Upper lobe of right lung (tissue), 1 donor: ENCODE measurements around the gene NRP1. TPM values are rescaled to one million over a fixed set of nuclear protein-coding genes. Genes with fewer than 3 reads are reported as not detected.

Source experiments
- ATAC-seq: fragments of 200-7000 bp; cut with Tn5 transposase; one replicate; pipeline ENCODE4 v1.9.1; 2020; ENCODE audit warnings: mild to moderate bottlenecking, moderate library complexity
- DNase-seq: peaks from one replicate; pipeline ENCODE4 v3.0.0-alpha.2; 2020
- H3K27ac ChIP-seq: fragments of 200-600 bp; one replicate; pipeline ENCODE4 v1.8.0; 2022
- H3K27me3 ChIP-seq: fragments of 200-600 bp; one replicate; pipeline ENCODE4 v1.8.0; 2022; ENCODE audit warnings: mild to moderate bottlenecking
- H3K36me3 ChIP-seq: fragments of 200-600 bp; one replicate; pipeline ENCODE4 v1.8.0; 2022
- H3K4me1 ChIP-seq: fragments of 200-600 bp; one replicate; pipeline ENCODE4 v1.8.0; 2022
- H3K4me3 ChIP-seq: fragments of 200-600 bp; one replicate; pipeline ENCODE4 v1.8.0; 2022; ENCODE audit warnings: mild to moderate bottlenecking
- H3K9me3 ChIP-seq: fragments of 200-600 bp; one replicate; pipeline ENCODE4 v1.8.0; 2022
- intact Hi-C: fragments of 100-400 bp; cut with DNase I; formaldehyde crosslinking; loops from one replicate; pipeline ENCODE4 v1.11.0; 2022
- total RNA-seq: library from RNA; stranded (reverse); fragmentation: NEBNext Ultra II Directional; extraction: Animal tissue kit (Norgen Biotek cat#: 25700); gene quantifications from one replicate; pipeline ENCODE4 v1.2.1, GENCODE V29; 2021
- TF ChIP-seq, protein P1 (sequence below): fragments of 200-600 bp; IDR thresholded peaks from one replicate; pipeline ENCODE4 v1.8.0; 2022; ENCODE audit warnings: antibody characterized with exemption
- donor health status: DM: no; HTN: yes; CAD: no; lungs with severe emphysema.

The NRP1 gene
- total RNA-seq, 1 donor from 2014 or later: 139 TPM

DNA sequence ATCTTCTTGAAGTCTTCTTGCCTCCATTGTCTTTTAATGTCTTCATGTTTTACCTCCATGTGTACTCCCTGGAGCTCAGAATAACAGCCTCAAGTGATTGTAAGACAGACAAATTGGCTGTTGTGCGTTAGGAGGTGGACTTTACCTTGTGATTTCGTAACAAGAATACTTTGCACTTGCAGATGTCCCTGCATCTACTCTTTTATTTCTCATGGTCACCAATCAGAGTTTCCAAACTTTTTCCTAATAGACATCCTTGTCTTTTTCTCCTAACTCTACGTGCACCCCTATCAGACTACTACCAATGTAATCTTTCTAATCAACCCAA lies 172.3 kb downstream of the NRP1 start:
- intact Hi-C loops: no loop called here
- Histone ChIP-seq H3K27me3 (no peaks in the 10 kb centered on the region), H3K9me3 (no peaks in the 10 kb centered on the region), H3K36me3 (no peaks in the 10 kb centered on the region), H3K4me3 (no peak overlapping the region), H3K4me1 (no peaks in the 10 kb centered on the region), H3K27ac (no peak overlapping the region)
- no peak for DNase-seq
- no peak for ATAC-seq
- TF ChIP-seq, protein P1, sequence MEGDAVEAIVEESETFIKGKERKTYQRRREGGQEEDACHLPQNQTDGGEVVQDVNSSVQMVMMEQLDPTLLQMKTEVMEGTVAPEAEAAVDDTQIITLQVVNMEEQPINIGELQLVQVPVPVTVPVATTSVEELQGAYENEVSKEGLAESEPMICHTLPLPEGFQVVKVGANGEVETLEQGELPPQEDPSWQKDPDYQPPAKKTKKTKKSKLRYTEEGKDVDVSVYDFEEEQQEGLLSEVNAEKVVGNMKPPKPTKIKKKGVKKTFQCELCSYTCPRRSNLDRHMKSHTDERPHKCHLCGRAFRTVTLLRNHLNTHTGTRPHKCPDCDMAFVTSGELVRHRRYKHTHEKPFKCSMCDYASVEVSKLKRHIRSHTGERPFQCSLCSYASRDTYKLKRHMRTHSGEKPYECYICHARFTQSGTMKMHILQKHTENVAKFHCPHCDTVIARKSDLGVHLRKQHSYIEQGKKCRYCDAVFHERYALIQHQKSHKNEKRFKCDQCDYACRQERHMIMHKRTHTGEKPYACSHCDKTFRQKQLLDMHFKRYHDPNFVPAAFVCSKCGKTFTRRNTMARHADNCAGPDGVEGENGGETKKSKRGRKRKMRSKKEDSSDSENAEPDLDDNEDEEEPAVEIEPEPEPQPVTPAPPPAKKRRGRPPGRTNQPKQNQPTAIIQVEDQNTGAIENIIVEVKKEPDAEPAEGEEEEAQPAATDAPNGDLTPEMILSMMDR: no peak

DNA sequence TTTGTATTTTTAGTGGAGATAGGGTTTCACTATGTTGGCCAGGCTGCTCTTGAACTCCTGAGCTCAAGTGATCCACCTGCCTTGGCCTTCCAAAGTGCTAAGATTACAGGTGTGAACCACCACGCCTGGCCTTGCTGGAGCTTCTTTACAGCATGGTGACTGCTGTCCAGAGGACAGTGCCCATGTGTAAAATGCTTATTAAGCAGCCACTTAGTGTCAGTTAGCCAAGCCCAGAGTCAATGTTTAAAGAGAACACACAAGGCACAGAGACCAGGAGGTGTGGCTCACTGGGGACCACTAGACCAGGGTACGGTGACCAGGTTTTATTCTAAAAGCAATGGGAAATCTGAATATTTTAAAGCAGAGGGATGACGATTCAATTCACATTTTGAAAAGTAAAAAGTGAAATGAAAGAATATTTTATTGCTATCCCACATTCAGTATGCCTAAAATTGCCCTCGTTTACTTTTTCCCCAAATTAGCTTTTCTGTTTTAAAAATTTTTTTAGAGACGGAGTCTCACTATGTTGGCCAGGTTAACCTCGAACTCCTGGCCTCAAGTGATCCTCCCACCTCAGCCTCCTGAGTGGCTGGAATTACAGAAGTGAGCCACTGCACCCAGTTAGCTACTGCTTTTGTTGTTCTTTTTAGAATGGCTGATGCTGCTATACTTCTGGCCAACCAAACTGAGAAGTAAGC lies 172.8 kb downstream of the NRP1 start:
- TF ChIP-seq, protein P1: no peak
- Histone ChIP-seq H3K27me3 (no peaks in the 10 kb centered on the region), H3K27ac (no peak overlapping the region), H3K4me3 (no peak overlapping the region), H3K4me1 (no peaks in the 10 kb centered on the region), H3K9me3 (no peaks in the 10 kb centered on the region), H3K36me3 (no peaks in the 10 kb centered on the region)
- DNase-seq: no peak
- no peak for ATAC-seq
- intact Hi-C loops: no loop called here

- H3K36me3 ChIP-seq: no peaks in the 10 kb centered on the region
- no peak for ATAC-seq
Measured at GRCh38 chr10:33160151-33160550, 174.3 kb downstream of the NRP1 start.

GRCh38 chr10:33157103-33157502 lies 177.4 kb downstream of the NRP1 start:
- H3K4me3 ChIP-seq: no peak overlapping the region
- intact Hi-C loops: no loop called here
- H3K27ac ChIP-seq: no peak overlapping the region
- TF ChIP-seq, protein P1: no peak
- DNase-seq: no peak
- no peaks in the 10 kb centered on the region for H3K9me3 ChIP-seq
- no peaks in the 10 kb centered on the region for H3K36me3 ChIP-seq
- ATAC-seq: no peak
- H3K4me1 ChIP-seq: peaks cover 17% of the 10 kb centered on the region
- H3K27me3 ChIP-seq: no peaks in the 10 kb centered on the region

More at GRCh38 chr10:33160151-33160550, 174.3 kb downstream of the NRP1 start:
- Histone ChIP-seq H3K27ac (no peak overlapping the region), H3K4me1 (peaks cover 8% of the 10 kb centered on the region), H3K4me3 (no peak overlapping the region), H3K9me3 (no peaks in the 10 kb centered on the region), H3K27me3 (no peaks in the 10 kb centered on the region)
- DNase-seq: no peak
- TF ChIP-seq, protein P1: no peak
- intact Hi-C loops: no loop called here

GRCh38 chr10:33155720-33156638 lies 178.5 kb downstream of the NRP1 start:
- TF ChIP-seq, protein P1: peak; percentile 59
- Histone ChIP-seq H3K4me3 (no peak overlapping the region), H3K9me3 (no peaks in the 10 kb centered on the region), H3K27ac (no peak overlapping the region), H3K27me3 (no peaks in the 10 kb centered on the region), H3K36me3 (no peaks in the 10 kb centered on the region), H3K4me1 (peaks cover 17% of the 10 kb centered on the region)
- DNase-seq (no peak), ATAC-seq (peak; percentile 89)
- intact Hi-C loops: no loop called here
